Thyroid gland (tissue), 4 donors: ENCODE measurements around the gene CRYBG2.

Source experiments
- CTCF ChIP-seq, 6 experiments: fragments of 200-600 bp in 3 of 6; fragments of 450-650 bp in 3 of 6; sonication (generic) in 3 of 6; IDR thresholded peaks; one replicate each; pipeline ENCODE4 v1.5.1; 2016 to 2019; ENCODE audit warnings: antibody characterized with exemption in 6 of 6, mild to moderate bottlenecking in 2 of 6, inconsistent platforms in 1 of 6, moderate library complexity in 1 of 6
- POLR2A ChIP-seq, 2 donors: fragments of 450-650 bp; IDR thresholded peaks; one replicate each; pipeline ENCODE4 v1.6.1; 2017; ENCODE audit warnings: antibody characterized with exemption in 2 of 2, mild to moderate bottlenecking in 2 of 2, moderate library complexity in 1 of 2

GRCh38 chr1:26289158-26290059, 64.5 kb downstream of the CRYBG2 start:
- TF ChIP-seq CTCF (IDR thresholded peaks at IDR 0.05) (no peak), POLR2A (IDR thresholded peaks at IDR 0.05) (no peak)
